ENCODE data around the gene STX4. TPM values are rescaled to one million over a fixed set of nuclear protein-coding genes. Genes with fewer than 3 reads are reported as not detected.

STX4 gene
- total RNA-seq, 1 experiment from 2014 or later, result 29.2 TPM

DNA sequence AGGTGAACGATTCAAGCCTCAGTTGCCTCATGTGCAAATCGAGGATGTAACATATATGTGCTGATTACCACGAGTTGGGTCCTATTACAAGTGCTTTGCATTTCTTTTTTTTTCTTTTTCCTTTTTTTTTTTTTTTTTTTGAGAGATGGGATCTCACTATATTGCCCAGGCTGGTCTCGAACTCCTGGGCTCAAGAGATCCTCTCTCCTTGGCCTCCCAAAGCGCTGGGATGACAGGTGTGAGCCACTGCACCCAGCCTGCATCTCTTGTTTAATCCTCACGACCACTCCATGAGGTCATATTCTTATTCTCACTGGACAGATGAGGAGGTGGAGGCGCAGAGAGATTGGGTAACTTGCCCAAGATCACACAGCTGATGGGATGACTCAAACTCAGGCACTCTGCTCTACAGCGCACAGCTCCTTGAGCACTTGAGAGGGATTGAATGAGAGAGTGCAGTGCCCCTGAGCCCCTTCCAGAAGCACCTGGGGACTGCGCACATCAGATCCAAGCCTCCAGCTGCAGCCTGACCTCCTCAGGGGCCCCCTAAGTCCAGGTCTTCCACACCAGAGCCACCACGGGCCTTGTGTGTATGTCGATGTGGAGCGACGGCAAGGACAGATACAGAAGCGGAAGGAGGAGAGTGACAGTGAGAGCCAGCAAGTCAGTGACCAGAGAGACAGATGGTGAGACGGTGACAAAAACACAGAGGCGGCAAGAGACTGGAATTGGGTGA, 27.8 kb upstream of the STX4 start:
- Mint-ChIP-seq H3K36me3 (ENCODE audit: insufficient read depth, unreplicated experiment) (no peaks in the 10 kb centered on the region), H3K27ac (ENCODE audit: unreplicated experiment) (no peak overlapping the region), H3K4me3 (ENCODE audit: unreplicated experiment) (no peak overlapping the region), H3K9me3 (ENCODE audit: unreplicated experiment) (no peaks in the 10 kb centered on the region), H3K4me1 (ENCODE audit: low read depth, unreplicated experiment) (peaks cover 12% of the 10 kb centered on the region), H3K27me3 (ENCODE audit: insufficient read depth, unreplicated experiment) (peaks cover 3% of the 10 kb centered on the region)
- POLR2A ChIA-PET, result no interaction called here
- no peaks in the 10 kb centered on the region for H3K36me3 ChIP-seq (ENCODE audit: control insufficient read depth, insufficient read depth, low read length)
- H3K27me3 ChIP-seq (replicated peaks; ENCODE audit: control insufficient read depth, insufficient read depth, low read length), result no peaks in the 10 kb centered on the region
- BruUV-seq (replicated peaks), result no TSS peak
- H3K9me3 ChIP-seq, result no peaks in the 10 kb centered on the region
- TF ChIP-seq, protein P1, sequence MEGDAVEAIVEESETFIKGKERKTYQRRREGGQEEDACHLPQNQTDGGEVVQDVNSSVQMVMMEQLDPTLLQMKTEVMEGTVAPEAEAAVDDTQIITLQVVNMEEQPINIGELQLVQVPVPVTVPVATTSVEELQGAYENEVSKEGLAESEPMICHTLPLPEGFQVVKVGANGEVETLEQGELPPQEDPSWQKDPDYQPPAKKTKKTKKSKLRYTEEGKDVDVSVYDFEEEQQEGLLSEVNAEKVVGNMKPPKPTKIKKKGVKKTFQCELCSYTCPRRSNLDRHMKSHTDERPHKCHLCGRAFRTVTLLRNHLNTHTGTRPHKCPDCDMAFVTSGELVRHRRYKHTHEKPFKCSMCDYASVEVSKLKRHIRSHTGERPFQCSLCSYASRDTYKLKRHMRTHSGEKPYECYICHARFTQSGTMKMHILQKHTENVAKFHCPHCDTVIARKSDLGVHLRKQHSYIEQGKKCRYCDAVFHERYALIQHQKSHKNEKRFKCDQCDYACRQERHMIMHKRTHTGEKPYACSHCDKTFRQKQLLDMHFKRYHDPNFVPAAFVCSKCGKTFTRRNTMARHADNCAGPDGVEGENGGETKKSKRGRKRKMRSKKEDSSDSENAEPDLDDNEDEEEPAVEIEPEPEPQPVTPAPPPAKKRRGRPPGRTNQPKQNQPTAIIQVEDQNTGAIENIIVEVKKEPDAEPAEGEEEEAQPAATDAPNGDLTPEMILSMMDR (IDR thresholded peaks at IDR 0.05; ENCODE audit: insufficient read depth in 1 of 2, low read depth in 1 of 2, low read length in 1 of 2, severe bottlenecking in 1 of 2, unreplicated experiment in 1 of 2), result no peak
- H3K4me1 ChIP-seq, result no peaks in the 10 kb centered on the region
- intact Hi-C loops (cut with micrococcal nuclease; ENCODE audit: unreplicated experiment), result no loop called here
- no peak for DNase-seq
- no peak overlapping the region for H3K4me3 ChIP-seq (ENCODE audit: low read depth, low read length)
- CTCF ChIA-PET, result no interaction called here

DNA sequence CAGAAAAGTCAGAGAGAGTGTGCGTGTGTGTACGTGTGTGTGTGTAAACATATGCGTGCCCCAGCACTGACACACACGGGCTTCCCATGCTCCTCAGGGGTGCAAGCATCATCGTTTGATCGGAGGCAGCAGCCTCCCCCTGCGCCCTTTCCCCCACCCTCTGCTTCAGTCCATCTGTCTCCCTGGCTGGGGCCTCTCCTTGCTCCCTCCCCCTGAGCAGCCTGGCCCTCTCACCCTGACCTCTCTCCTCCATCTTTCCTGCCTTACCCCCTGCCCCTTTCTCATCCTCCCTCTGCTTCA, 27.3 kb upstream of the STX4 start:
- BruUV-seq (replicated peaks), result no TSS peak
- peaks cover 3% of the 10 kb centered on the region for H3K27me3 Mint-ChIP-seq (ENCODE audit: insufficient read depth, unreplicated experiment)
- intact Hi-C loops (cut with micrococcal nuclease; ENCODE audit: unreplicated experiment), result no loop called here
- Histone ChIP-seq H3K4me1 (no peaks in the 10 kb centered on the region), H3K36me3 (ENCODE audit: control insufficient read depth, insufficient read depth, low read length) (no peaks in the 10 kb centered on the region), H3K27me3 (replicated peaks; ENCODE audit: control insufficient read depth, insufficient read depth, low read length) (no peaks in the 10 kb centered on the region), H3K9me3 (no peaks in the 10 kb centered on the region), H3K4me3 (ENCODE audit: low read depth, low read length) (no peak overlapping the region)
- TF ChIP-seq, protein P1 (IDR thresholded peaks at IDR 0.05; ENCODE audit: insufficient read depth in 1 of 2, low read depth in 1 of 2, low read length in 1 of 2, severe bottlenecking in 1 of 2, unreplicated experiment in 1 of 2), result no peak
- H3K4me3 Mint-ChIP-seq (ENCODE audit: unreplicated experiment), result no peak overlapping the region
- H3K36me3 Mint-ChIP-seq (ENCODE audit: insufficient read depth, unreplicated experiment), result no peaks in the 10 kb centered on the region
- no peaks in the 10 kb centered on the region for H3K9me3 Mint-ChIP-seq (ENCODE audit: unreplicated experiment)
- POLR2A ChIA-PET, result no interaction called here
- CTCF ChIA-PET, result no interaction called here
- H3K4me1 Mint-ChIP-seq (ENCODE audit: low read depth, unreplicated experiment), result peaks cover 12% of the 10 kb centered on the region
- no peak overlapping the region for H3K27ac Mint-ChIP-seq (ENCODE audit: unreplicated experiment)
- DNase-seq, result no peak

DNA sequence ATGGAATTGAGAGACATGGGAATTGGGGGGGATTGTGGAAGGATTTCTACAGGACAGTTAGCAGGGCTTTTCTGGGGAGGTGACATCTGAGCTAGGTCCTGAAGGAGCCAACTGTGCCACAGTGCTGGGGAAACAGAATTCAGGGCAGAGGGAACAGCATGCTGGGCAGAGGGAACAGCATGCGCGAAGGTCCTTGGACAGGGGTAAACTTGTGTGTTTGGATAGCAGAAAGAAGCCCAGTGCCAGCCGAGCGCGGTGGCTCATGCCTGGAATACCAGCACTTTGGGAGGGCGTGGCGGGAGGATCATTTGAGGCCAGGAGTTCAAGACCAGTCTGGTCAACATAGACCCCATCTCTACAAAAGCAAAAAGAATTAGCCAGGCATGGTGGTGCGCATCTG, 26.8 kb upstream of the STX4 start:
- Histone ChIP-seq H3K27me3 (replicated peaks; ENCODE audit: control insufficient read depth, insufficient read depth, low read length) (no peaks in the 10 kb centered on the region), H3K36me3 (ENCODE audit: control insufficient read depth, insufficient read depth, low read length) (no peaks in the 10 kb centered on the region), H3K9me3 (no peaks in the 10 kb centered on the region), H3K4me1 (no peaks in the 10 kb centered on the region), H3K4me3 (ENCODE audit: low read depth, low read length) (no peak overlapping the region)
- ChIA-PET CTCF (no interaction called here), POLR2A (no interaction called here)
- Mint-ChIP-seq H3K4me1 (ENCODE audit: low read depth, unreplicated experiment) (peaks cover 12% of the 10 kb centered on the region), H3K27me3 (ENCODE audit: insufficient read depth, unreplicated experiment) (peaks cover 3% of the 10 kb centered on the region), H3K27ac (ENCODE audit: unreplicated experiment) (no peak overlapping the region), H3K9me3 (ENCODE audit: unreplicated experiment) (no peaks in the 10 kb centered on the region), H3K4me3 (ENCODE audit: unreplicated experiment) (no peak overlapping the region), H3K36me3 (ENCODE audit: insufficient read depth, unreplicated experiment) (no peaks in the 10 kb centered on the region)
- BruUV-seq (replicated peaks), result no TSS peak
- TF ChIP-seq, protein P1 (IDR thresholded peaks at IDR 0.05; ENCODE audit: insufficient read depth in 1 of 2, low read depth in 1 of 2, low read length in 1 of 2, severe bottlenecking in 1 of 2, unreplicated experiment in 1 of 2), result no peak
- intact Hi-C loops (cut with micrococcal nuclease; ENCODE audit: unreplicated experiment), result no loop called here
- DNase-seq, result no peak
